ENCODE data around the gene SYNDIG1.

SYNDIG1 gene

DNA sequence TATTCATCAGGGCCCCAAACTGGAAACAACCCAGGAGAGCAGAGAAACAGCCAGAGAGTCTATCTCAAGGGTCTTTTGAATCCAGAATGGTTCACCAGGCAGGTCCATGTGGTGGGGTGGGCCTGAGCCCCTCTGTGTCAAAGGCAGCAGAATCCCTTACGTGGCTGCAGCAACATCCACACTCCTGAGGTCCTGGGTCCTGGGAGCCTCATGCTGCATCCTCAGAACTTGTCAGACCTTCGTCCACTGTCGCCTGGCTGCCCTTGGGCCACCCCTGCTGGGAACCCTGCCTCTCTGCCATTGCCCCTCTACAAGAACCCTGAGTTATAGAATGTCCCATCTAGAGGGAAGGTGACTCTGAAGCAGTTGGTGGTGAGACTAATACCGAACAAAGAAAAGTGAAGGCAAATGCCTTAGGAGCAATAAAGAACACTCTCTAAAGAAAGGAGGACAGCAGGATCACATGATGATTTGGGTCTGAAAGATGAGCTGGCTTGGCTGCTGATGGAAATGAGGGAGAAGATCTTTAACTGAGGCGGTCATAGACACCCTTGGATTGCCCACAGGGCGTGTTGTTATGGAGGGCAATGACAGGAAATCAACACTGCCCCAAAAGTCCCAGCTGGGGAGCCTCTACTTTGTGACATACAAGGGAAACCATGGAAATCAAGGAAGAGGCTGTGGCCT is 161.2 kb downstream of the SYNDIG1 start:
- DNase-seq (ENCODE audit: low read depth in 2 of 3, low spot score in 1 of 3): no peak

DNA sequence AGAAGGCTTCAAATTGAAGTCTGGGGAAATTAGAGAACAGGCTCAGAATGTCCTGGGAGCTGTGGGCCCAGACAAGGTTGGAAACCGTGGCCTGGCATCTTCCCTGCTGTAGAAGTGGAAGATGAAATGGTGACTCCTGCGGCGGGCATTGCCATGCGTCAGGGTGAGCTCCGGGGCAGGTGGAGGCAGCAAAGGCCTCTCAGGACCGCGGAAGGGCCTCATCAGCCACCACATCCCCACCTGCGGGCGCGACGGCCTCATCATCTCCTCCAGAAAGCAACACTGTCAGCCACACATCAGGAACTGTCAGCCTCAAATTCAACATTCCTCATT is 161.7 kb downstream of the SYNDIG1 start:
- DNase-seq (ENCODE audit: low read depth in 2 of 3, low spot score in 1 of 3): no peak

DNA sequence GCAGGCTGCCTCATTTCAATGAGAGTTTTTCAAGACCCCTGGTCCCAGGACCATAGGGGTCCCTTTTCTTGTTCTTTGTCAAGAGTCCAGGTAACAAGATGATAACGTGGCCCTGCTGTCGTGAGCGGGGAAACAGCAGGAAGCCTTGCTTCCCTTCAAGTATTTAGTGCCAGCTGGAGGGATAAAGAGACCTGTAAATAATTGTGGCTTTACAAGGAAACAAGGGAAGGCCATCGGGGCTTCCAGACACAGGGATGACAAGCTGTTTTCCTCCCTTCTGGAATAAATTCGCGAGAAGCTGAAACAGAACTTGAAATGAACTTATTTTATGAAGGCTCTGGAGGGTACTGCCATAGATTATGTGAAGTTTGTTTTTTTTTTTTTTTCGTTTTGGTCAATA is 163.2 kb downstream of the SYNDIG1 start:
- DNase-seq (ENCODE audit: low read depth in 2 of 3, low spot score in 1 of 3): no peak

DNA sequence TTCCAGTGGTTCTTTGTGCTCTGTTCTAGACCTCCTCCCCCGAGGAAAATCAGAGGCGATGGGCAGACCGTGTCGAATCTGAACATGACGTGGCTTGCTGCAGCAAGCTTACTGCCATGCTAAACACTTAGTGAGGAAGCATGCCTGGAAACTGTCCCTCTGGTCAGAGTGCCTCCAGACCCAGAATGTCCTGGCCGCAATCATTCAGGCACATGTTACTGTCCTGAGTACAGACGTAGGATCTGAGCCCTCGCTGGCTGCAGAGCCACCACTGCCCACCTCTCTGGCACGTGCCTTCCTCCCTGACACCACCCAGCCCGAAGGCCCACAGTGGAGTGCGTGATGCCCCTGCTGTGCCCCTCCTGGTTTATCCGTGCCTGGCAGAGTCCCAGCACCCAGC is 163.6 kb downstream of the SYNDIG1 start:
- DNase-seq (ENCODE audit: low read depth in 2 of 3, low spot score in 1 of 3): no peak

- no peak for DNase-seq (ENCODE audit: low read depth in 2 of 3, low spot score in 1 of 3)
These were observed 164.1 kb downstream of the SYNDIG1 start for GRCh38 chr20:24633521-24633920.

DNA sequence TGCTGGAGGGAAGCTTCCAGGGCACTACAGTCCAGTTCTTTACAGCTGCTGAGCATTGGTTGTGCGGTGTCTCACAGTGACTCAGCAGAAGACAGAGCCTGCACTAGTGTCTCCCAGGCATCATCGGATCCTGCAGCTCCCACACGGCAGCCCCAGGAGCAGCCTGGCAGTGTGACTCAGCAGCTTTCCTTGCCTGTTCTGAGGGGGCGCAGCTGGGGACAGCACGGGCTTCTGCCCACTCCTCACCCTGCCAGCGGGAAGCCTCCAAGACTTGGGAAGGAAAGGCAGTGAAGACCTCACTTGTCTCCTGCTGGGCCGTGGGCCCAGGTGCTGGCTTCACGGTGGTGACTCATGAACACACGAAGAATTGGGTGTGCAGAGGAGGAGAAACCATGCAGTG is 165.4 kb downstream of the SYNDIG1 start:
- no peak for DNase-seq (ENCODE audit: low read depth in 2 of 3, low spot score in 1 of 3)

DNA sequence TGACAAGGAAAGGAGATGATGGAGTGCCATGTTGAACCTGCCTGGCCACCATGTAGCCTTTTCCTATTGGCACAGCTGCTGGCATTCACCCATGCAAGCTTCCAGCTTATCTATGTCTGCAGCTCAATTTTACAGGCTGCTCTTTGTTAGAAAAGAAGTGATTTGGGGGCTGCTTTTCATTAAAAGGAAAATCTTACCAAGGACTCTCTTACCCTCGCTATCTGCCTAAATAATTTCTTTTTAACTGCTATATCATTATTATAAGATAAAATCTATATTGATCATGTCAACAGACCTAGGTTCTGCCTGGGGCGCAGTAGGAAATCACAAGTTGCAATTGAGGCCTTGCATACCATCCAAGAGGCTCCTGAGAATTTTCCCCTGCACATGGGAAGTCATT is 167.2 kb downstream of the SYNDIG1 start:
- no peak for DNase-seq (ENCODE audit: low read depth in 2 of 3, low spot score in 1 of 3)

GRCh38 chr20:24637087-24637486 is 167.7 kb downstream of the SYNDIG1 start:
- no peak for DNase-seq (ENCODE audit: low read depth in 2 of 3, low spot score in 1 of 3)

- DNase-seq (ENCODE audit: low read depth in 2 of 3, low spot score in 1 of 3): no peak
These were observed 168.5 kb downstream of the SYNDIG1 start for GRCh38 chr20:24637941-24638340.

DNA sequence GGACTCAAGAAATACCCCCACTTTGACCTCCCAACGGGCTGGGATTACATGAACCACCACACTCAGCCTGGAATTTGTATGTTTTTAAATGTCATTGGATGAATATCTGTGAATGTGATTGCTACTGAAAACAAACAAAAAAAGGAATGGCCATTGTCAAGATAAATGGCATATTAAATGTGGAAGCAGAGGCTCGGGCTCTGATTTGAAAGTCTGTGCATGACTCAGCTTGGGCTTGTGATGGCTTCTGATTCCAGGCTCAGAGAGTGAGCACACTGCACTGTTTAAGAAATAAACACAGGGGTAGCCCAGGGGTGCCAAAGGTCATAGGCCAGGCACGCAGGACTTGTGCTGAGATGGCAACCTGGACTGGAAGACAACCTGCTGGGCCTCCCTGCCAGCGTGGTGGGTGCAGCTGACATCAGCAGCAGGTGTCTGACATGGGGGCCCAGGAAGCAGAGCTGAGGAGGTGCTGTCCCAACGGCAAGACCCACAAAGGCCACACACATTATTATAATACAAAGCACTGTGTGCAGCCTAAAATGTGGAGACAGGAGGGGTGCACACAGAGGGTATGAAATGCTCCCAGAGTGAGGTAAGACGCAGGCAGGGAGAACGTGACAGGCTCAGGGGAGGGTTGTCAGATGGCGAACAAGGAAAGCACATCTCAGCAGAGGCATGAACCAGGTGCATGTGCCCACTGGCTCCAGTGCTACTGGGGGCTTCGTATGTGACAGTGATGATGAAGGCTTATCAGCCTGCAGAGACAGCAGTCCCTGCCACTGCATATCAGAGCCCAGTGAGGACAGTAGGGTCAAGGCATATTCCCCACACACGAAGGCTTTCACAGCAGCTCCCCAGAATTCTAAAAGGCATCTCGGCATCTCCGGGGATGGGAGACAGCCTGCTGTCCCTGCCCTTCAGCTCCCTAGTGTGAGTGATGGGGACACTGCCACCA is 169.4 kb downstream of the SYNDIG1 start:
- no peak for DNase-seq (ENCODE audit: low read depth in 2 of 3, low spot score in 1 of 3)

- DNase-seq (ENCODE audit: low read depth in 2 of 3, low spot score in 1 of 3): no peak
These were observed 170.8 kb downstream of the SYNDIG1 start for GRCh38 chr20:24640276-24640675.

DNA sequence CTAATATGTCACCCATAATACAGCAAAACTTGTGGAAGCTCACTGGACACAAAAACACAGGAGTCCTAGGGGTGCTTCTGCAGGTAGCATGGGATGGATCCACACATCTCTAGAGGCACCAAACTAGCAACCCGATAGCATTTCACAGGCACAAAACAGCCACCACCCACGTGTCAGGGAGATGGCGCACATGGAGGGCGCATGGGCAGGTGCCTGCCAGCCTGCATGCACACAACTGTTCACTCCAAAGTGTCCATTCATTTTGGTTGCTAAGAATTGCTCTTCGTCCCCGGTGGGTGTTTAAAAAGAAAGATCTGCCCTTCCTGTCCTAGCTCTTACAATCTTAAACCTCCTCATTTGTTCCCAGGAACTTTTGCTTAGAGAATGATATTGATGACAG is 171.3 kb downstream of the SYNDIG1 start:
- DNase-seq (ENCODE audit: low read depth in 2 of 3, low spot score in 1 of 3): no peak

- no peak for DNase-seq (ENCODE audit: low read depth in 2 of 3, low spot score in 1 of 3)
These were observed 174.6 kb downstream of the SYNDIG1 start for GRCh38 chr20:24643731-24644626.

GRCh38 chr20:24646321-24646720 is 176.9 kb downstream of the SYNDIG1 start:
- DNase-seq (ENCODE audit: low read depth in 2 of 3, low spot score in 1 of 3): no peak

- DNase-seq (ENCODE audit: low read depth in 2 of 3, low spot score in 1 of 3): no peak
These were observed 178.3 kb downstream of the SYNDIG1 start for GRCh38 chr20:24647713-24648112.

DNA sequence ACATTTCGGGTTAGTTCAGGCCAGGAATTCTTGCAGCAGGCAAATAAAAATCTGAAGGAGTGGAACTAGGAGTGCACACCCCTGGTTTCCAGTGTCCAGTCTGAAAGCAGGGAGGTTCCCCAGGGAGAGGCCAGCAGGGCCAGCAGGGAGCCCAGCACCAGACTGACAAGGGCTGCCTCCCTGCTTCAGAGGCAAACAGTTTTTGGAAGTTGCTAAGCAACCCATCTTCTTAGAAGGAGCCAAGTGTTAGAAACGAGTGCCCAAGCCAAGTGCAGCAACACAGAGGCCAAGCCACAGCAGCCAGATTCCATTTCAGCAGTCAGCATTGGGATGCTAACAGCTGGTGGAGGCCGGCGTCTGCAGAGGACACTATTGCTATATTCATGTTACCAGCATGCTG is 179.1 kb downstream of the SYNDIG1 start:
- no peak for DNase-seq (ENCODE audit: low read depth in 2 of 3, low spot score in 1 of 3)

DNA sequence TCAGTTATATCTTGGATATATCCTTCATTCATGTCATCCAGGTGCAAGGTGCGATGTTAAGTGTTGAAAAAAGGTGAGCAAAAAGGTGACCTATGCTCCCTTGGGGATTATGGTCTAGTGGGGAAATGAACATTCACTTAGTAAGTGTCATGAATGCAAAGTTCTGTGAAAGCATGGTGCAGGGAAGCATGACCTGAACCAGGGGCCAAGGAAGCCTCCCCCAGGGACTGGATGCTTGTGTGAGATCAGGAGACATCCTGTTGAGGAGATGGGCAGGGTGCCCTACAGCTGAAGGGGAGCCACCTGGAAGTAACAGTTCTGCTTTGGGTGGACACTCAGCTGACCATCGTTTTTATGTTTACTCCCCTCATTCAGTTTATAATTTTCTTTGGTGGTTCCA is 179.5 kb downstream of the SYNDIG1 start:
- no peak for DNase-seq (ENCODE audit: low read depth in 2 of 3, low spot score in 1 of 3)

- DNase-seq (ENCODE audit: low read depth in 2 of 3, low spot score in 1 of 3): no peak
These were observed 180.5 kb downstream of the SYNDIG1 start for GRCh38 chr20:24649787-24650490.

DNA sequence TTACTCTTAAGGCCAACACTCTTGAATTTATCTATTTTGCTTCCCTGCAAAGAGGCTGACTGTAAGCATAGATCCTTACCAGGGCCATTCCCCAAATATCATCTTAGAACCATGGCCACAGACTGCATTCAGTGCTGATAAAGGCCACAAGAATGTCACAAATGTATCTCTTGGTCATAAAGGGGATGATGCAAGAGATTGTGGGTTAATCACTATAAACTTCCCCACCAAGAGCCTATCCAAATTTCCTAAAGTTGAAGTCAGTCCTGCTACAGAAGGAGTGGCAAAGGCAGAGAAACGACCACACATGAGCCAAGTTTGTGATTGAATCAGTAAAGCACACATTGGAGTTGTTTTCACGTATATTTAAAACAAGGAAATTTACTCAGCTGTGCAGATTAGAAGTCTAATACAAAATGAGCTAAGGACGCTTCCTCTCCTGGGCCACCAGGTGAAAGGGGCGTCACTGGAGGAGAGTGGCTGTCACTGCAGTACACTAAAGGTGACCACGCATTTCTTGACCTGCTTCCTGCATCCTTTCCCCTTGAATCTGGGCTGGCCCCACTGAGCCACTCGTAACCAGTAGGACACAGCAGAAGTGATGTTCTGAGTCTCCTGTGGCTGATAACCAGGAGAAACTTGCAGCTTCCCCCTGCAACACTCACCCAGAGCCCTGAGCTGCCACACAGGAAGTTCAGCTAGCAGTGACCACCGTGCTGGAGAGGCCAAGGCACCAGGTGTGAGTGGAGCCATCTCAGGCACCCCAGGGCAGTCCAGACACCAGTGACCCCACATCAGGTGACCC is 181.9 kb downstream of the SYNDIG1 start:
- no peak for DNase-seq (ENCODE audit: low read depth in 2 of 3, low spot score in 1 of 3)

GRCh38 chr20:24651976-24652345 is 182.5 kb downstream of the SYNDIG1 start:
- DNase-seq (ENCODE audit: low read depth in 2 of 3, low spot score in 1 of 3): no peak

All from stimulated activated CD4-positive, alpha-beta T cell treated with anti-CD3 and anti-CD28 coated beads, Interleukin-12 subunit alpha, Interleukin-12 subunit beta, amount 100 ng/mL, for 48 hours (primary cell).